Panc1 (cell line): ENCODE data around the gene PCDH15. TPM values are rescaled to one million over a fixed set of nuclear protein-coding genes. Genes with fewer than 3 reads are reported as not detected.

Experiments
- ATAC-seq: fragments of 200-7000 bp; cut with Tn5 transposase; 2 replicates; pipeline ENCODE4 v1.9.1; 2020; ENCODE audit warnings: mild to moderate bottlenecking, moderate library complexity
- BruUV-seq: library from RNA; stranded (reverse); fragments of 400-500 nt; replicated peaks from 2 replicates; lab custom pipeline; 2021; lab: Mats Ljungman, UMichigan
- CTCF ChIA-PET: fragments of 300-600 bp; sonication (Branson Sonifier 250); formaldehyde crosslinking; loops from one replicate; lab custom pipeline; 2022; ENCODE audit warnings: antibody characterized with exemption; lab: Charles Lee
- POLR2A ChIA-PET: fragments of 300-600 bp; sonication (Branson Sonifier 250); formaldehyde crosslinking; loops from one replicate; lab custom pipeline; 2022; ENCODE audit warnings: antibody characterized with exemption; lab: Charles Lee
- DNase-seq: peaks from one replicate; pipeline ENCODE4 v3.0.0-alpha.2; 2010; ENCODE audit warnings: low read depth, low spot score
- H3K27ac ChIP-seq: 2 replicates; pipeline ENCODE4 v1.5.1; 2011; ENCODE audit warnings: mild to moderate bottlenecking, low read length, inconsistent platforms
- H3K27me3 ChIP-seq: fragments of 200-500 bp; sonication (Bioruptor generic); 2 replicates; pipeline ENCODE4 v1.6.0; 2014; ENCODE audit warnings: low read length, inconsistent platforms; ENCODE audit not compliant: control insufficient read depth, insufficient read depth
- H3K36me3 ChIP-seq: fragments of 200-500 bp; sonication (Bioruptor generic); 2 replicates; pipeline ENCODE4 v1.5.1; 2014; ENCODE audit warnings: inconsistent platforms, mild to moderate bottlenecking, low read length, moderate library complexity; ENCODE audit not compliant: control insufficient read depth, insufficient read depth
- H3K4me1 ChIP-seq: 2 replicates; pipeline ENCODE4 v1.5.1; 2011; ENCODE audit warnings: inconsistent platforms, mild to moderate bottlenecking, low read length, moderate library complexity; ENCODE audit not compliant: control insufficient read depth, insufficient read depth
- H3K4me3 ChIP-seq, 2 experiments: 2 replicates each; pipeline ENCODE4 v1.5.1; 2011 to 2012; ENCODE audit warnings: low read depth in 2 of 2, low read length in 2 of 2, mild to moderate bottlenecking in 2 of 2, inconsistent platforms in 1 of 2, moderate library complexity in 1 of 2
- H3K9me3 ChIP-seq: fragments of 200-500 bp; sonication (Bioruptor generic); 2 replicates; pipeline ENCODE4 v1.5.1; 2014; ENCODE audit warnings: low read depth, mild to moderate bottlenecking, inconsistent platforms, low read length, moderate library complexity; ENCODE audit not compliant: control insufficient read depth, insufficient read depth
- POLR2AphosphoS5 ChIP-seq: IDR thresholded peaks from 2 replicates; pipeline ENCODE4 v1.6.1; 2012; ENCODE audit warnings: mild to moderate bottlenecking, low read depth, low read length, moderate library complexity
- SIN3A ChIP-seq: IDR thresholded peaks from 2 replicates; pipeline ENCODE4 v1.6.1; 2012; ENCODE audit warnings: low read depth, mild to moderate bottlenecking, low read length, moderate library complexity, borderline replicate concordance; ENCODE audit not compliant: insufficient read depth
- TCF7L2 ChIP-seq: IDR thresholded peaks from 2 replicates; pipeline ENCODE4 v1.6.1; 2011; ENCODE audit warnings: mild to moderate bottlenecking, low read depth, low read length, inconsistent platforms
- in situ Hi-C: cut with HindIII; loops from 2 replicates; pipeline ENCODE4 v1.10.0; 2016; ENCODE audit warnings: low sequenced_read_pairs, low pct_unique_long_range_greater_than_20kb
- intact Hi-C: fragments of 100-400 bp; cut with micrococcal nuclease; formaldehyde crosslinking; loops from one replicate; pipeline ENCODE4 v1.10.0; 2022; ENCODE audit not compliant: unreplicated experiment
- total RNA-seq: library from RNA; stranded (reverse); gene quantifications from one replicate; pipeline ENCODE4 v1.2.1, GENCODE V29; 2021; ENCODE audit not compliant: unreplicated experiment
- TF ChIP-seq, protein P1 (sequence below), 2 experiments: IDR thresholded peaks; 2 replicates each; pipeline ENCODE4 v1.6.1; 2011 to 2012; ENCODE audit warnings: low read depth in 2 of 2, control low read depth in 1 of 2, low read length in 1 of 2, mild to moderate bottlenecking in 1 of 2, moderate library complexity in 1 of 2; ENCODE audit not compliant: insufficient read depth in 1 of 2
- TF ChIP-seq, protein P2 (sequence below): fragments of 450-650 bp; IDR thresholded peaks from 2 replicates; pipeline ENCODE4 v1.5.1; 2017; ENCODE audit warnings: mild to moderate bottlenecking

PCDH15 gene
- total RNA-seq, 1 experiment from 2014 or later, result 0.18 TPM

DNA sequence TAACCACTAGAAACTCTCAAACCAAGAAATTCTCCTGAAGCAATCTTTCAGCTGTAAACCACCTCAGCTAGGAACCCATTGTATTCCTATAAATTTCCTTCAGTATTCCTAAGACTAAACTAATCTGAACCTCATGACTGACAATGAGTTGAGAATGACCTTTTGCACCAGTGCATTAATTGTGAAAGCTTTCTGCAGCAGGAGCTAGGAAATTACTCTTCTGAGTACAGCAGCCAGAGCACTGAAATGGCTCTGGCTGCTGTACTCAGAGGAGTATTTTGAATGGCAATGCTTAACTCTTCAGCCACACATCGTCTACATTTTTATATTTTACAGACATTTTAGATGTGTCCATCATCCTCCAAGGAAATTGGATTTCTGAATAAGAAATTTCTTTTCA lies 109.7 kb downstream of the PCDH15 start:
- Histone ChIP-seq H3K27ac (no peak overlapping the region), H3K36me3 (no peaks in the 10 kb centered on the region), H3K9me3 (no peaks in the 10 kb centered on the region), H3K27me3 (no peaks in the 10 kb centered on the region), H3K4me1 (no peaks in the 10 kb centered on the region), H3K4me3 (no peak overlapping the region)
- TF ChIP-seq POLR2AphosphoS5, result no peak
- no peak for TF ChIP-seq TCF7L2
- TF ChIP-seq, protein P1, sequence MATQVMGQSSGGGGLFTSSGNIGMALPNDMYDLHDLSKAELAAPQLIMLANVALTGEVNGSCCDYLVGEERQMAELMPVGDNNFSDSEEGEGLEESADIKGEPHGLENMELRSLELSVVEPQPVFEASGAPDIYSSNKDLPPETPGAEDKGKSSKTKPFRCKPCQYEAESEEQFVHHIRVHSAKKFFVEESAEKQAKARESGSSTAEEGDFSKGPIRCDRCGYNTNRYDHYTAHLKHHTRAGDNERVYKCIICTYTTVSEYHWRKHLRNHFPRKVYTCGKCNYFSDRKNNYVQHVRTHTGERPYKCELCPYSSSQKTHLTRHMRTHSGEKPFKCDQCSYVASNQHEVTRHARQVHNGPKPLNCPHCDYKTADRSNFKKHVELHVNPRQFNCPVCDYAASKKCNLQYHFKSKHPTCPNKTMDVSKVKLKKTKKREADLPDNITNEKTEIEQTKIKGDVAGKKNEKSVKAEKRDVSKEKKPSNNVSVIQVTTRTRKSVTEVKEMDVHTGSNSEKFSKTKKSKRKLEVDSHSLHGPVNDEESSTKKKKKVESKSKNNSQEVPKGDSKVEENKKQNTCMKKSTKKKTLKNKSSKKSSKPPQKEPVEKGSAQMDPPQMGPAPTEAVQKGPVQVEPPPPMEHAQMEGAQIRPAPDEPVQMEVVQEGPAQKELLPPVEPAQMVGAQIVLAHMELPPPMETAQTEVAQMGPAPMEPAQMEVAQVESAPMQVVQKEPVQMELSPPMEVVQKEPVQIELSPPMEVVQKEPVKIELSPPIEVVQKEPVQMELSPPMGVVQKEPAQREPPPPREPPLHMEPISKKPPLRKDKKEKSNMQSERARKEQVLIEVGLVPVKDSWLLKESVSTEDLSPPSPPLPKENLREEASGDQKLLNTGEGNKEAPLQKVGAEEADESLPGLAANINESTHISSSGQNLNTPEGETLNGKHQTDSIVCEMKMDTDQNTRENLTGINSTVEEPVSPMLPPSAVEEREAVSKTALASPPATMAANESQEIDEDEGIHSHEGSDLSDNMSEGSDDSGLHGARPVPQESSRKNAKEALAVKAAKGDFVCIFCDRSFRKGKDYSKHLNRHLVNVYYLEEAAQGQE (IDR thresholded peaks at IDR 0.05; ENCODE audit: insufficient read depth in 1 of 2, low read depth in 2 of 2, low read length in 1 of 2), result no peak
- TF ChIP-seq SIN3A, result no peak
- TF ChIP-seq, protein P2, sequence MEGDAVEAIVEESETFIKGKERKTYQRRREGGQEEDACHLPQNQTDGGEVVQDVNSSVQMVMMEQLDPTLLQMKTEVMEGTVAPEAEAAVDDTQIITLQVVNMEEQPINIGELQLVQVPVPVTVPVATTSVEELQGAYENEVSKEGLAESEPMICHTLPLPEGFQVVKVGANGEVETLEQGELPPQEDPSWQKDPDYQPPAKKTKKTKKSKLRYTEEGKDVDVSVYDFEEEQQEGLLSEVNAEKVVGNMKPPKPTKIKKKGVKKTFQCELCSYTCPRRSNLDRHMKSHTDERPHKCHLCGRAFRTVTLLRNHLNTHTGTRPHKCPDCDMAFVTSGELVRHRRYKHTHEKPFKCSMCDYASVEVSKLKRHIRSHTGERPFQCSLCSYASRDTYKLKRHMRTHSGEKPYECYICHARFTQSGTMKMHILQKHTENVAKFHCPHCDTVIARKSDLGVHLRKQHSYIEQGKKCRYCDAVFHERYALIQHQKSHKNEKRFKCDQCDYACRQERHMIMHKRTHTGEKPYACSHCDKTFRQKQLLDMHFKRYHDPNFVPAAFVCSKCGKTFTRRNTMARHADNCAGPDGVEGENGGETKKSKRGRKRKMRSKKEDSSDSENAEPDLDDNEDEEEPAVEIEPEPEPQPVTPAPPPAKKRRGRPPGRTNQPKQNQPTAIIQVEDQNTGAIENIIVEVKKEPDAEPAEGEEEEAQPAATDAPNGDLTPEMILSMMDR, result no peak
- ChIA-PET CTCF (no interaction called here), POLR2A (no interaction called here)
- DNase-seq (no peak), ATAC-seq (no peak)
- in situ Hi-C loops (no loop called here), intact Hi-C loops (no loop called here)
- no TSS peak for BruUV-seq

DNA sequence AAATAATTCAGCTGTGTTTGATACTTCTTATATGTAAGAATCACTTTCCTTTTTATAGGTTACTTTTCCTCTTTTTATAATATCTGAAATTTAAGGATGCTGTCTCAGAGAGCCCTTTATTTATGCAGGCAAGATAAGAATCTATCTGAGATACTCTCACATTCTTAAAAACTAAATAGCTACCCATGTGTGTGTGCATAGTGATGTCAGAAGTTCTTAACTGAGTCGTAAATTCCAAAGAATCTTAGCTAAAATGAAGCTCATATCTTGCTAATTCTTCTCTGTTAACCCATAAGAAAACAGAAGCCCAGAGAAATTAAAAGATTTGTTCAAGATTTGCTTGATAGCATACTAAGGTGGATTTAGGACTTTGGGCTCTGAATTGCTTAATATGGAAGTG lies 118.5 kb downstream of the PCDH15 start:
- POLR2A ChIA-PET, result no interaction called here
- BruUV-seq, result no TSS peak
- no peaks in the 10 kb centered on the region for H3K9me3 ChIP-seq
- TF ChIP-seq SIN3A, result no peak
- TF ChIP-seq, protein P1 (IDR thresholded peaks at IDR 0.05; ENCODE audit: insufficient read depth in 1 of 2, low read depth in 2 of 2, low read length in 1 of 2), result no peak
- TF ChIP-seq TCF7L2, result no peak
- no peak for TF ChIP-seq POLR2AphosphoS5
- TF ChIP-seq, protein P2, result no peak
- no peaks in the 10 kb centered on the region for H3K4me1 ChIP-seq
- in situ Hi-C loops (no loop called here), intact Hi-C loops (no loop called here)
- no peaks in the 10 kb centered on the region for H3K27me3 ChIP-seq
- H3K4me3 ChIP-seq, result no peak overlapping the region
- CTCF ChIA-PET, result no interaction called here
- DNase-seq (no peak), ATAC-seq (no peak)
- no peak overlapping the region for H3K27ac ChIP-seq
- no peaks in the 10 kb centered on the region for H3K36me3 ChIP-seq
